SK-MEL-5 (cell line): ENCODE measurements around the gene TBC1D20. TPM values are rescaled to one million over a fixed set of nuclear protein-coding genes. Genes with fewer than 3 reads are reported as not detected.
A peak's percentile ranks its signal among the peaks of the same experiment; 100 is the strongest.
"Not testable (repeated sequence)": the region's sequence is repeated elsewhere in the genome, so short reads cannot be mapped to it uniquely, and the experiment has no call there.

Experiments used
- DNase-seq: peaks from one replicate; pipeline ENCODE4 v3.0.0-alpha.2; 2016; ENCODE audit warnings: low read depth, low spot score
- in situ Hi-C: cut with HindIII; loops from 2 replicates; pipeline ENCODE4 v1.10.0; 2016; ENCODE audit warnings: low sequenced_read_pairs, high pct_unique_total_duplicates, low pct_unique_long_range_greater_than_20kb
- polyA plus RNA-seq, 2 experiments: library from polyadenylated mRNA; depleted of rRNA; stranded (reverse); fragments of >200 nt; gene quantifications; 2 replicates each; pipeline ENCODE4 v1.2.3, GENCODE V29; 2015
- total RNA-seq: library from RNA; depleted of rRNA; stranded (reverse); fragments of >200 nt; shearing (Covaris generic); gene quantifications from 2 replicates; pipeline ENCODE4 v1.2.3, GENCODE V29; 2014; rRNA removed

Gene TBC1D20, protein sequence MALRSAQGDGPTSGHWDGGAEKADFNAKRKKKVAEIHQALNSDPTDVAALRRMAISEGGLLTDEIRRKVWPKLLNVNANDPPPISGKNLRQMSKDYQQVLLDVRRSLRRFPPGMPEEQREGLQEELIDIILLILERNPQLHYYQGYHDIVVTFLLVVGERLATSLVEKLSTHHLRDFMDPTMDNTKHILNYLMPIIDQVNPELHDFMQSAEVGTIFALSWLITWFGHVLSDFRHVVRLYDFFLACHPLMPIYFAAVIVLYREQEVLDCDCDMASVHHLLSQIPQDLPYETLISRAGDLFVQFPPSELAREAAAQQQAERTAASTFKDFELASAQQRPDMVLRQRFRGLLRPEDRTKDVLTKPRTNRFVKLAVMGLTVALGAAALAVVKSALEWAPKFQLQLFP
- 62.5 and 63.0 TPM in 2 replicates for total RNA-seq
- polyA plus RNA-seq (2015; cell fraction: cytosol; rRNA removed): 82.6 and 95.7 TPM in 2 replicates
- 94.4 and 114 TPM in 2 replicates for polyA plus RNA-seq (2015; cell fraction: nucleus; rRNA removed)

DNA sequence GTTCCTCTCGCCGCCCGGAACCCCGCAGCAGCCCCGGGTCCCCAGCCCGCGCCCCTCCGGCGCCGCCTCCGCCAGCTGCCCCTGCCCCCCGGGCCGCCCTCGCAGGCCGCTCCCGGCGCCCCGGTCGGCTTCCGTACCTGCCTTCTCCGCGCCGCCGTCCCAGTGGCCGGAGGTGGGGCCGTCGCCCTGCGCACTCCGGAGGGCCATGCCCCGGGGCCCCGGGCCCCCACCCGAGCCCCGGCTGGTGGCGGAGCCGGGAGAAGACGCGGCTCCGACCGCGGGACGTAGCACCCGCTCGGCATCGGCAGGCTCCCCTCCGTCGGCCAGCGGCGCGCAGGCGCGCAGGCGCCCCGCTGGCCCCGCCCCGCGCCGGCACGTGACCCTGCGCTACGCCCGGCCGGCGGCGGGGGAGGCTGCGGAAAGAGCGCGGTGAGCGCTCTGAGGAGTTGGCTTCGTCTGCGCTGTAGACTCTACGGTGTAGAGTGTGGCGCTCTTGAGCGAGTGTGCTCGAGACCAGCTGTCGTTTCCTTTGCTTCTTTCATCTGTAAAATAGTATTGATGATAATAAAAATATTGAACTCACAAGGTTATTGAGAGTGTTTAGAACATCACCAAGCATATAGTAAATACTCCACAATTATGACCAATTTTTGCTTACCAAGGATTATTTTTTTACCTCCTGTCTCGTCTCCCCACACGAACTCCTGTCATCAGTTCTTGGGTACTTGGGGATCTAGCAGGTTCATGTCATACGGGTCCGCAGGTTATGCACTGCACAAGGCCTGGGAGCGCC lies at the start of gene TBC1D20:
Gene TBC1D20 (minus strand): TSS at position 335 of the 793 bp plus-strand sequence. CDS start 128 bp downstream, at position 207.
- peak; percentile 90 for DNase-seq
- in situ Hi-C loops: no loop called here

- in situ Hi-C loops: not testable (repeated sequence)
Observed at GRCh38 chr20:510328-511057, 48.2 kb upstream of the TBC1D20 start.

DNA sequence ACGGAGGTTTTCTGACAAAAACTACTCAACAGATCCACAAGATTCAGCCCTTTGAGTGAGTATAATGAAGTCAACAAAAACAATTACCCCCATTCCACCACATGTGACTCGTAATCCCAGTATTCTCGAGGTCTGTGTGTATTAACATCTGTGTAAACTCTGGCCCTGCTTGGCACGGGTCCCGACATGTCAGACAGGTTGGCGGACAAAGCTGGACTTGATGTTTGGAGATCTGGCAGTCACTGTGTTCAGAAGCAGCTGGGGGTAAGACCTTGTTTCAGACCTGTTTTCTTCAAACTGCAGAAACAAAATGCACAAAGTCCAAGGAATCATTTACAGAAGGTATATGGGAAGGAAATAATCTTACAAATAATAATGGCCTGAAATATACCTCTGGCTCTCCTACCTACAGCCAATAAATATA lies 46.0 kb upstream of the TBC1D20 start:
- DNase-seq, in situ Hi-C loops: not testable (repeated sequence)

More at GRCh38 chr20:510328-511057, 48.2 kb upstream of the TBC1D20 start:
- not testable (repeated sequence) for DNase-seq

DNA sequence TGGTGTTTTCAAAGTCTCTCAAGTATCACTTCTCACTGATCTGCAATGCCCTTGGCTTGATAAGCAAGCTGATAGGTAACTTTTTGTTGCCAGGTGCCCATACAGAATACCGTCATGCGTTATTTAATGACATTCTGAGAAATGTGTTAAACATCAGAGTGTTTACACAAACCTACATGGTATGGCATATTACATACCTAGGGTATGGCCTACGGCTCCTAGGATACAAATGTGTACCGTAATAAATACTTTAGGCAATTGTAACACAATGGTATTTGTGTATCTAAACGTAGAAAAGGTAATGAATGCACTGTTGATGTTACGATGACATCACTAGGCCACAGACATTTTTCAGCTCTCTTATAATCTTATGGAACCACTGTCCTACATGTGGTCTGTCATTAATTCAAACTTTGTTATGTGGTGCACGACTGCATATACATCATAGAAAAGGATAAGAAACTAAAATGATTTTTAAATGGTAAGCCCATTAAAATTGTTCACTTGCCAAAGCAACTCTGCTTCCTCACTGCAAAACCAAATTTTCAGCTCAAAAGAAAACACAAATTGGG lies 45.5 kb upstream of the TBC1D20 start:
- in situ Hi-C loops: no loop called here
- DNase-seq: no peak

- in situ Hi-C loops: no loop called here
- DNase-seq: no peak
Observed at GRCh38 chr20:507006-507758, 44.8 kb upstream of the TBC1D20 start.

DNA sequence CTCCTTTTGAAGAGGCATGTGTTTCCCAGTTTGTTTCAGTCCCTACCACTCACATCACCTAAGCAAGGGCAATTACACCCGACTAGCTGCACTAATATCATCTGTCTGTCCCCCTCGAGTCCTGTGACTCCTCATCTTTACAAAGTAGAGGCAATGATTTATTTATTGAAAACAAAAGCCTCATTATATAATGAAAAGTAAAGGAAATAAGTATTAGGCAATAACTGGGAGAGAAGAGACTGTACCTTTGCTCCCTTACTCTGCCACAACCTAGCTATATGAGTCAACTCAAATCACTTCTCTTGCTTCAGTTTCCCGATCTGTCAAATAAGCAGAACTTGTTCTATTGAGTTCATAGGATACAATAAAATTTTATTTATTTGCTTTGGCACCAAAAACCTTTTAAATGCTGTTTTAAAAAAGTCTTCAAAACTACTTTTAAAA lies 42.3 kb upstream of the TBC1D20 start:
- in situ Hi-C loops: no loop called here
- DNase-seq: peak; percentile 77

GRCh38 chr20:503048-503737 lies 40.9 kb upstream of the TBC1D20 start:
- in situ Hi-C loops: no loop called here
- DNase-seq: no peak

DNA sequence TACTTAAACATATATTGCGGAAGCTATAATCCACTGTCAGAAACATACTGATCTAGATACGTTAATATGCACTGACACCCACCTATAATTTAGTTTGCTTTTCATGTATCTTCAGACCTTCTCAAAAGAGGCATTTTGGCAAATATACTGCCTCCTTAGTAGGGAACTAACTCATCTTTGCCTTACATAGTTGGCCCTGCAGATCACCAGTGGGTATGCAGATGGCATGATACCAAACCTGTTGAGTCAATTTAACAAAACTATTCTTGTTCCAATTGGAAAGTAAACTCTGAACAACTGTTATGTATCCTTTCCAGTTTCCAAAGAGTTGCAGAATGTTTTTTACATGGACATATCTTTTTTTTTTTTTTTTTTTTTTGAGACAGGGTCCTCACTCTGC lies 35.6 kb upstream of the TBC1D20 start:
- in situ Hi-C loops: no loop called here
- DNase-seq: no peak

GRCh38 chr20:496126-496696 lies 33.9 kb upstream of the TBC1D20 start:
- no peak for DNase-seq
- in situ Hi-C loops: no loop called here

- DNase-seq: no peak
- in situ Hi-C loops: no loop called here
Observed at GRCh38 chr20:492159-492558, 29.8 kb upstream of the TBC1D20 start.

GRCh38 chr20:487655-488054 lies 25.3 kb upstream of the TBC1D20 start:
- in situ Hi-C loops: no loop called here
- no peak for DNase-seq

DNA sequence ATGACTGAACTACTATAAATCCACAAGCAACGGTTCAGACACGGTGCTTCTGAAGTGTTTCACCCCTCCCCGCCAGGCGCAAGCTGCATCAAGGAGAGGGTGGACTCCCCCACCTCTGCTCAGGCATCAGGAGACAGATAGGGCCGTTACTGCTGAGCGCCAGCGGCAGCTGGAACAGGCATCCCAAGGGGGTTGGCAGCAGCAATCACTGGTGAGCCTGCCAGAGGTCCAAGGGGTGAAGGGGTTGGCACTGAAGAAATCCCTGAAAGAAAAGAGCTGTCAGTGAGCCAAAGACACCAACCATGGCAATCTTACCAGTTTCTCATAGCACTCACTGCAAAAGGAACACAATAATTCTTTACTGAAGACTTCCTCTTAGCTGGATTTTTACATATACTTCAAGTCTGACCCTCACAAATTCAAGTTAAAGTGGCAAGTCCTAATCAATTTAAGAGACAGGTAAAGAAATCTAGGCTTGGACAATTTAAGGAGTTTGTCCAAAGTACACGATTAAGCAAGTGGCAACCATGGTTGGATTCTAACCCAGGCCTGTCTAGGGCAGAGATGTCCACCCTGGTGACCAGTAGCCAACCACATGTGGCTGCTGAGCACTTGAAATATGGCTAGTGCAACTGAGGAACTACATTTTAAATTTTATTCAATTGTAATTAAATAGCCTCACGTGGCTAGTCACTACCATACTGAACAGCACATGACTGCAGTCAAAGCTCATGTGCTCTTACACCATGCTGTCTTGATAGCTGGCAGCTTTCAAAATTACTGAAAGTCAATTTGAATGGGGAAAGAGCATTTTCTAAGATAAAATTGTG lies 21.7 kb upstream of the TBC1D20 start:
- DNase-seq: no peak
- in situ Hi-C loops: no loop called here

GRCh38 chr20:481167-481566 lies 18.8 kb upstream of the TBC1D20 start:
- in situ Hi-C loops: no loop called here
- DNase-seq: no peak

DNA sequence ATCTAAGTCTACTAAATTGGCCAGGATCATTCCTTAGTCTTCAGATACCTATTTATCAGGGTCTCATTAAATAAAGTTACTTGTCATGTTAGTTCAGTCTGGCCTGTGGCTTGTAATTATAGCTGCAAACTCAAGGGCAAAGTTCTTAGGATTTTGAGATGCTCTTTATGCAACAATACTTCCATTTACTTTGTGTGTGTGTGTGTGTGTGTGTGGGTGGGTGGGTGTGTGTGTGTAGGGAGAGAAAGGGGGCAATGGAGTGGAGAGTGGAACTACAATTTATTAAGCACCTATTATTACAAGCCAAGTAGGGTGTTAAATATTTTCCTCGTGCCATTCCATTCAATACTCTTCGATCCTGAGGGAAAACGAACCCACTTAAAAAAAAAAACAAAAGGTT lies 17.7 kb upstream of the TBC1D20 start:
- DNase-seq: no peak
- in situ Hi-C loops: no loop called here

DNA sequence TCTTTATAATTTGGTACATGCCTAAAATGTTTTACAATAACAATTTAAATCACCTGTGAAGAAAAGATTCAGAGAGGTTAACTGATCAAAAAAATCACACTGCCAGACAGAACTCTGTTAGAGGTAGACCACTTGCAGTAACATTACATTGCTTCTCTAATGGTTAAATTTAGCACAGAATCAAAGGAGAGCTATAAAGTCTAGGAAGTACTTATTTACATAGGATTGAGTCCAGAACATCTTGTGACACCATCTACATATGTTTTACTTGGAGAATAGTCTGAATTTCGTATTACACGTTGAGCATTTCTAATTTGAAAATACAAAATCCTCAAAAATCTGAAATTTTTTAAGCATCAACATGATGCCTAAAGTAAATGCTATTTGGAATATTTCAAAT lies 17.2 kb upstream of the TBC1D20 start:
- no peak for DNase-seq
- in situ Hi-C loops: no loop called here
